ENCODE measurements around the gene DIMT1.

Gene DIMT1

GRCh38 chr5:62386824-62387223, 16.9 kb downstream of the DIMT1 start:
- no peak overlapping the region for H2BK15ac ChIP-seq (ENCODE audit: low read depth, poor library complexity, severe bottlenecking)
- no peak overlapping the region for H2BK12ac ChIP-seq (ENCODE audit: low read length in 2 of 2)
- H3K79me1 ChIP-seq (replicated peaks; ENCODE audit: low read length, poor library complexity, severe bottlenecking) = peaks cover 12% of the 10 kb centered on the region
- H4K91ac ChIP-seq (ENCODE audit: low read length) = no peak overlapping the region
- DNase-seq = peak; percentile 30
- no peak overlapping the region for H3K23ac ChIP-seq (ENCODE audit: low read length in 2 of 2)
- peaks cover 17 to 83% of the 10 kb centered on the region in 2 experiments for H3K36me3 ChIP-seq (ENCODE audit: control insufficient read depth in 1 of 2, insufficient read depth in 2 of 2, low read depth in 1 of 2, low read length in 2 of 2)
- peak overlapping the region; percentile 29 for H3K9ac ChIP-seq (ENCODE audit: low read length)
- H3K4ac ChIP-seq (ENCODE audit: low read depth in 1 of 2, low read length in 2 of 2) = no peak overlapping the region
- H2BK5ac ChIP-seq (ENCODE audit: low read depth, low read length, poor library complexity, severe bottlenecking) = no peak overlapping the region
- H3K4me3 ChIP-seq (ENCODE audit: insufficient read depth in 1 of 2, low read depth in 1 of 2, low read length in 2 of 2) = no peak overlapping the region
- H2AK5ac ChIP-seq (ENCODE audit: low read length, severe bottlenecking) = no peak overlapping the region
- no peaks in the 10 kb centered on the region for H3K4me1 ChIP-seq (ENCODE audit: control insufficient read depth, insufficient read depth, low read depth, low read length)
- no peak overlapping the region for H2BK120ac ChIP-seq (ENCODE audit: low read depth, low read length)
- H3K18ac ChIP-seq (ENCODE audit: low read depth in 1 of 2, low read length in 2 of 2) = no peak overlapping the region
- H3K27ac ChIP-seq (ENCODE audit: low read length, poor library complexity, severe bottlenecking) = no peak overlapping the region
- no peak overlapping the region for H3K14ac ChIP-seq (ENCODE audit: low read length in 2 of 2)
- H3K27me3 ChIP-seq (ENCODE audit: control insufficient read depth in 1 of 2, insufficient read depth in 1 of 2, low read length in 2 of 2) = no peaks in the 10 kb centered on the region
- H3K9me3 ChIP-seq (ENCODE audit: control insufficient read depth, low read length) = no peaks in the 10 kb centered on the region
- H2AFZ ChIP-seq (ENCODE audit: low read depth, low read length) = no peak overlapping the region
- no peak overlapping the region for H4K8ac ChIP-seq (ENCODE audit: low read length)
- H3K4me2 ChIP-seq (ENCODE audit: low read length, poor library complexity, severe bottlenecking) = no peak overlapping the region

DNA sequence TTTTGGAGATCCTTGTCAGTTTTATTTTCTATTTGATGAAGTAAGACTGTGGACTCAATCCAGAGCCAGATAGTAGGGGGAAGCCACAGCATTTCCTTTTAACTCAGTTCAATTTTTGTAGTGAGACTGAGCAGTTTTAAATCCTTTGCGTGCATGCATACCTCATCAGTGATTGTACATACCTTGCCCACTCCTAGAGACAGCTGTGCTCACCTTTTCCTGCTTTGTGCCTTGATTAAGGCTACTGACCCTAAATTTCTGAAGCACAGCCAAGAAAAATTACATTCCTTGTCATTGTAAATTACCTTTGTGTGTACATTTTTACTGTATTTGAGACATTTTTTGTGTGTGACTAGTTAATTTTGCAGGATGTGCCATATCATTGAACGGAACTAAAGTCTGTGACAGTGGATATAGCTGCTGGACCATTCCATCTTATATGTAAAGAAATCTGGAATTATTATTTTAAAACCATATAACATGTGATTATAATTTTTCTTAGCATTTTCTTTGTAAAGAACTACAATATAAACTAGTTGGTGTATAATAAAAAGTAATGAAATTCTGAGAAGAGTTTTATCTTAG, 17.8 kb downstream of the DIMT1 start:
- no peak overlapping the region for H2AK5ac ChIP-seq (ENCODE audit: low read length, severe bottlenecking)
- WGBS = 100% methylated on average over 2 of the region's 2 CpGs
- DNase-seq = no peak

DNA sequence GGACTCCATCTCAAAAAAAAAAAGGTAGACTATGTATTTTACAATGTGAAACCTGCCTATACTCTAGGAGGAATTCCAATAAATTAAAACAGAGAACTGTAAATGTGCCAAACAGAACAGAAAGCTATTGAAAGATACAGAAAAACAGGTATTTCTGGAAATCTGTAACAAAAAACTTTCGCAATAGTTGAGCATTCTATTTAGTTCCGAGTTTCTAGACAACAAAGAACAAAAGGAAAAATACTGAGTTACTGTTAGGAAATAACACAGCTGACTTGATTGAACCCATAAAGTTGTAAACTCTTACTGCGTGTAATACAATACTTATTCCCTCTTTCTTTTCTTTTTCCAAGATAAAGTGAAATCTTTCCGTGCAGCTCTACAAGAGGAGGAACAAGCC, 18.6 kb downstream of the DIMT1 start:
- 98% methylated on average over 4 of the region's 4 CpGs for WGBS
- H3K18ac ChIP-seq (ENCODE audit: low read depth in 1 of 2, low read length in 2 of 2) = no peak overlapping the region
- no peak overlapping the region for H3K27ac ChIP-seq (ENCODE audit: low read length, poor library complexity, severe bottlenecking)
- no peaks in the 10 kb centered on the region for H3K9me3 ChIP-seq (ENCODE audit: control insufficient read depth, low read length)
- no peak overlapping the region for H2BK15ac ChIP-seq (ENCODE audit: low read depth, poor library complexity, severe bottlenecking)
- H4K91ac ChIP-seq (ENCODE audit: low read length) = no peak overlapping the region
- H3K27me3 ChIP-seq (ENCODE audit: control insufficient read depth in 1 of 2, insufficient read depth in 1 of 2, low read length in 2 of 2) = no peaks in the 10 kb centered on the region
- H3K23ac ChIP-seq (ENCODE audit: low read length in 2 of 2) = no peak overlapping the region
- H4K8ac ChIP-seq (ENCODE audit: low read length) = no peak overlapping the region
- H3K36me3 ChIP-seq (ENCODE audit: control insufficient read depth in 1 of 2, insufficient read depth in 2 of 2, low read depth in 1 of 2, low read length in 2 of 2) = peaks cover 23 to 83% of the 10 kb centered on the region in 2 experiments
- no peak for DNase-seq
- H2BK5ac ChIP-seq (ENCODE audit: low read depth, low read length, poor library complexity, severe bottlenecking) = no peak overlapping the region
- no peak overlapping the region for H3K4ac ChIP-seq (ENCODE audit: low read depth in 1 of 2, low read length in 2 of 2)
- no peak overlapping the region for H3K14ac ChIP-seq (ENCODE audit: low read length in 2 of 2)
- H3K9ac ChIP-seq (ENCODE audit: low read length) = no peak overlapping the region
- H3K4me3 ChIP-seq (ENCODE audit: insufficient read depth in 1 of 2, low read depth in 1 of 2, low read length in 2 of 2) = no peak overlapping the region
- peaks cover 11% of the 10 kb centered on the region for H3K79me1 ChIP-seq (replicated peaks; ENCODE audit: low read length, poor library complexity, severe bottlenecking)
- no peak overlapping the region for H2BK120ac ChIP-seq (ENCODE audit: low read depth, low read length)
- H3K4me1 ChIP-seq (ENCODE audit: control insufficient read depth, insufficient read depth, low read depth, low read length) = no peaks in the 10 kb centered on the region
- H2BK12ac ChIP-seq (ENCODE audit: low read length in 2 of 2) = no peak overlapping the region
- H3K4me2 ChIP-seq (ENCODE audit: low read length, poor library complexity, severe bottlenecking) = no peak overlapping the region
- H2AFZ ChIP-seq (ENCODE audit: low read depth, low read length) = no peak overlapping the region
- H2AK5ac ChIP-seq (ENCODE audit: low read length, severe bottlenecking) = no peak overlapping the region

More for the DNA sequence above, 17.8 kb downstream of the DIMT1 start:
- Histone ChIP-seq H2BK15ac (ENCODE audit: low read depth, poor library complexity, severe bottlenecking) (no peak overlapping the region), H3K4ac (ENCODE audit: low read depth in 1 of 2, low read length in 2 of 2) (no peak overlapping the region), H3K23ac (ENCODE audit: low read length in 2 of 2) (no peak overlapping the region), H4K91ac (ENCODE audit: low read length) (no peak overlapping the region), H3K4me2 (ENCODE audit: low read length, poor library complexity, severe bottlenecking) (no peak overlapping the region), H3K9me3 (ENCODE audit: control insufficient read depth, low read length) (no peaks in the 10 kb centered on the region), H4K8ac (ENCODE audit: low read length) (no peak overlapping the region), H3K27me3 (ENCODE audit: control insufficient read depth in 1 of 2, insufficient read depth in 1 of 2, low read length in 2 of 2) (no peaks in the 10 kb centered on the region), H2AFZ (ENCODE audit: low read depth, low read length) (no peak overlapping the region), H3K9ac (ENCODE audit: low read length) (no peak overlapping the region), H2BK12ac (ENCODE audit: low read length in 2 of 2) (no peak overlapping the region), H3K27ac (ENCODE audit: low read length, poor library complexity, severe bottlenecking) (no peak overlapping the region), H3K14ac (ENCODE audit: low read length in 2 of 2) (no peak overlapping the region), H2BK5ac (ENCODE audit: low read depth, low read length, poor library complexity, severe bottlenecking) (no peak overlapping the region), H3K4me3 (ENCODE audit: insufficient read depth in 1 of 2, low read depth in 1 of 2, low read length in 2 of 2) (no peak overlapping the region), H3K18ac (ENCODE audit: low read depth in 1 of 2, low read length in 2 of 2) (no peak overlapping the region), H3K36me3 (ENCODE audit: control insufficient read depth in 1 of 2, insufficient read depth in 2 of 2, low read depth in 1 of 2, low read length in 2 of 2) (peaks cover 21 to 83% of the 10 kb centered on the region in 2 experiments), H3K4me1 (ENCODE audit: control insufficient read depth, insufficient read depth, low read depth, low read length) (no peaks in the 10 kb centered on the region), H2BK120ac (ENCODE audit: low read depth, low read length) (no peak overlapping the region), H3K79me1 (replicated peaks; ENCODE audit: low read length, poor library complexity, severe bottlenecking) (peaks cover 13% of the 10 kb centered on the region)

- Histone ChIP-seq H3K9me3 (ENCODE audit: control insufficient read depth, low read length) (no peaks in the 10 kb centered on the region), H2BK12ac (ENCODE audit: low read length in 2 of 2) (no peak overlapping the region), H3K23ac (ENCODE audit: low read length in 2 of 2) (no peak overlapping the region), H3K9ac (ENCODE audit: low read length) (no peak overlapping the region), H2AK5ac (ENCODE audit: low read length, severe bottlenecking) (no peak overlapping the region), H4K8ac (ENCODE audit: low read length) (no peak overlapping the region), H3K4me1 (ENCODE audit: control insufficient read depth, insufficient read depth, low read depth, low read length) (no peaks in the 10 kb centered on the region), H3K79me1 (replicated peaks; ENCODE audit: low read length, poor library complexity, severe bottlenecking) (peaks cover 13% of the 10 kb centered on the region), H3K4me3 (ENCODE audit: insufficient read depth in 1 of 2, low read depth in 1 of 2, low read length in 2 of 2) (no peak overlapping the region), H2BK15ac (ENCODE audit: low read depth, poor library complexity, severe bottlenecking) (no peak overlapping the region), H4K91ac (ENCODE audit: low read length) (no peak overlapping the region), H3K27me3 (ENCODE audit: control insufficient read depth in 1 of 2, insufficient read depth in 1 of 2, low read length in 2 of 2) (no peaks in the 10 kb centered on the region), H3K27ac (ENCODE audit: low read length, poor library complexity, severe bottlenecking) (no peak overlapping the region), H2AFZ (ENCODE audit: low read depth, low read length) (no peak overlapping the region), H2BK120ac (ENCODE audit: low read depth, low read length) (no peak overlapping the region), H2BK5ac (ENCODE audit: low read depth, low read length, poor library complexity, severe bottlenecking) (no peak overlapping the region), H3K4ac (ENCODE audit: low read depth in 1 of 2, low read length in 2 of 2) (no peak overlapping the region), H3K36me3 (ENCODE audit: control insufficient read depth in 1 of 2, insufficient read depth in 2 of 2, low read depth in 1 of 2, low read length in 2 of 2) (peaks cover 17 to 90% of the 10 kb centered on the region in 2 experiments), H3K14ac (ENCODE audit: low read length in 2 of 2) (no peak overlapping the region), H3K4me2 (ENCODE audit: low read length, poor library complexity, severe bottlenecking) (no peak overlapping the region), H3K18ac (ENCODE audit: low read depth in 1 of 2, low read length in 2 of 2) (no peak overlapping the region)
- DNase-seq = no peak
- 100% methylated on average over 2 of the region's 3 CpGs for WGBS
These were observed 27.6 kb downstream of the DIMT1 start for GRCh38 chr5:62376064-62376463.

All from mesenchymal stem cell (in vitro differentiated cells and primary cell).